ENCODE data around the gene DPEP2NB. TPM values are rescaled to one million over a fixed set of nuclear protein-coding genes. Genes with fewer than 3 reads are reported as not detected.

The DPEP2NB gene, protein sequence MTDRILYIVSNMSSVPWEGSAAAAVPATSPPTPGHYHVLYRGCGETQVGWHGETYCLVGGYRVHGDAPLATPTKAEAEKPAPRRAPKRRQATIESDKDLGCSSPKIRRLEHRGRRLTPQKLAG
- total RNA-seq = not detected in 2 replicates

GRCh38 chr16:68015681-68016080, at the start of gene DPEP2NB:
Gene DPEP2NB, minus strand, starts transcription at chr16:68015911. Its CDS starts 141 bp downstream, at chr16:68015770.

DNA sequence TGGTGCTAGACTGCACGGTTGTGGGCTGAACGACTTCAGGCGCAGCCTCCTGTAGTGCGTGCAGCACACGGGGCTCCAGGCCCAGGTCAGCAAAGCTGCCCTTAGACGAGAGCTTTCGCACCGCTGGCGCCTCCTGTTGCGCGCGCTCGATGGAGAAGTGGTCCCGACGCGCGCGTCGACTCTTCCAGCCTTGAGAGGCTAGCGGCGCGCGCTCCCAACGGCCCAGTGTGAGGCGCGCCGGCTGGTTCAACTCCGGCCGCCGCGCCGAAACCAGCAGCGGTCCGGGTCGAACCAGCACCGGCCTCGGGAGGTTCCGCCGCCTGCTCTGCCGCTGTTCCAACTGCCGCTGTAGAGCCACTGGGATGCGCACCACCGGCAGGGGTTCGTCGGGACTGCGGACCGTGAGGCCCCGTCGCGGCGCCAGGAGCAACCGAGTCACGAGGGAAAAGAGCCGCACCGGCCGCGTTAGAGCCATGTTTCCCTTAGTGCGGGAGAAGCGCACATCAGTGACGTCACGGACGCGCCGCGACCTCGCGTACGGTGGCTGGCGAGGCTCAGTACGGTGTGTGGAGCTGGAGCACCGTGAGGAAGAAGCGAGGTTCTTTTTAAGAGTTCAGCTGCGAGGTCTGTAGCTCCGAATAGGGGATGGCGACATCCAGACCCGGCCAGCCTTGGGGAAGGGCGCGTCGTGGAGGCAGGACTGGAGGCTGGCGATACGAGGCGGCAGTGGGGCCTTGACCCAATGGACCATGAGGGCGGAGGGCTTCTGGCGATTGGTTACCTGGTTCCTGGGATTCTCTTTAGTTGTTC, 7.2 kb upstream of the DPEP2NB start, which contains the start of the genes DDX28 and DUS2:
Gene DDX28, minus strand, starts transcription at position 505 of the 810 bp plus-strand sequence. Its CDS starts 30 bp downstream, at position 475.
Gene DUS2, plus strand, starts transcription at position 557 of the 810 bp plus-strand sequence. CDS start 14,740 bp downstream, outside the sequence.

GRCh38 chr16:67998779-67999688, 16.7 kb downstream of the DPEP2NB start, which contains the start of gene DPEP2:
Gene DPEP2, minus strand, starts transcription at chr16:67999484. Its CDS starts 6,272 bp downstream, at chr16:67993212.

DNA sequence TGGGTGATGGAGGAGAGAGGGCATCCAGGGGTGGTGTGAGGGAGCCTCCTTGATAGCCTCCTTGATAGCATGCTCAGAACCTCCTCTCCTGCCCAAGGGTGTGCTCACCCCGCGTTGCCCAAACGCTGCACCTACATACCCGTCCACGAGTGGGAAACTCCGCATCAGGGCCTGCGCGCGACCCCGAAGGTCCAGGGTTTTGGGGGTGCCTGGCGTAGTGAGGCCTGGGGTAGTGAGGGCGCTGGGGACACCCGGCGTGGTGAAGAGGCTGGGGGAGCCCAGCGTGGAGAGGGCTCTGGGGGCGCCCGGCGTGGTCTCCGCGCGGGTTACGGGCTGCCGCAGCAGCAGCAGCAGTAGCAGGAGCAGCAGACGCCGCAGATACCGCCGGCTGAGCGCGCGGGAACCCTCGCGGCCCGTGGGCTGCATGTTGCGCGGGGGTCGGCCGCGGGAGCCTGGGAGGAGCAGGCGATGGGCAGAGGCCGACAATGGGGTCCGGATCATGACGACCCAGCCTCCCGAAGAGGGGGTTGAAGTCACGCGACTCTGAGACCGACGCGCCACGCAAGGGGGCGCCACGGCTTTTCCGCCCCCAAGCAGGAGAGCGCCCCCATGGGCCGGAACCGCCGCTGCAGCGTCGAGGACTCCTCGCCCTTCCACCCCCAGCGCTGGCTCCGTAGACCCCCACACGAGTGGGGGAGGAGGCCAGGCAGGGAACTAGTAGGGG, 35.6 kb downstream of the DPEP2NB start, which contains the start of gene DPEP3:
Gene DPEP3, minus strand, starts transcription at position 545 of the 724 bp plus-strand sequence. Its CDS starts 119 bp downstream, at position 426.

GRCh38 chr16:67968400-67969253, 47.1 kb downstream of the DPEP2NB start, which contains the start of gene SLC12A4:
Gene SLC12A4, minus strand, starts transcription at chr16:67968637. Its CDS starts 84 bp downstream, at chr16:67968553.

Small RNA genes lying within 50 kb of the gene (small RNA-seq; reads per million reads assigned to genes)
- not detected for gene RNU6-359P

Other genes with a start within 250 kb of the DPEP2NB start
- gene RANBP10, start 209.4 kb downstream of the DPEP2NB start, total RNA-seq = 4.6 and 6.3 TPM in 2 replicates
- 0.11 and 1.2 TPM in 2 replicates for gene TSNAXIP1, start 209.0 kb downstream of the DPEP2NB start, total RNA-seq
- 23.9 and 33.0 TPM in 2 replicates for gene THAP11, start 173.6 kb downstream of the DPEP2NB start, total RNA-seq
- gene NUTF2, start 169.0 kb downstream of the DPEP2NB start, total RNA-seq = 282 and 381 TPM in 2 replicates
- gene CENPT, start 168.2 kb downstream of the DPEP2NB start, total RNA-seq = 66.3 and 117 TPM in 2 replicates
- gene EDC4, start 142.9 kb downstream of the DPEP2NB start, total RNA-seq = 69.5 and 70.3 TPM in 2 replicates
- gene NRN1L, start 131.0 kb downstream of the DPEP2NB start, total RNA-seq = 0.54 and 0.79 TPM in 2 replicates
- 18.5 and 21.7 TPM in 2 replicates for gene PSKH1, start 122.7 kb downstream of the DPEP2NB start, total RNA-seq
- 0.65 and 0.79 TPM in 2 replicates for gene CTRL, start 84.0 kb downstream of the DPEP2NB start, total RNA-seq
- 22.9 and 23.2 TPM in 2 replicates for gene PSMB10, start 79.1 kb downstream of the DPEP2NB start, total RNA-seq
- 15.7 and 17.6 TPM in 2 replicates for gene LCAT, start 71.8 kb downstream of the DPEP2NB start, total RNA-seq
- gene SLC12A4, start 47.3 kb downstream of the DPEP2NB start, total RNA-seq = 121 and 147 TPM in 2 replicates
- not detected in 2 replicates for gene DPEP3, start 35.4 kb downstream of the DPEP2NB start, total RNA-seq
- gene DPEP2, start 16.4 kb downstream of the DPEP2NB start, total RNA-seq = not detected in 2 replicates
- 10.2 and 11.7 TPM in 2 replicates for gene DDX28, start 7.3 kb upstream of the DPEP2NB start, total RNA-seq
- 15.7 and 22.2 TPM in 2 replicates for gene DUS2, start 7.4 kb upstream of the DPEP2NB start, total RNA-seq
- gene NFATC3, start 69.5 kb upstream of the DPEP2NB start, total RNA-seq = 31.8 and 37.1 TPM in 2 replicates
- 5.9 and 8.8 TPM in 2 replicates for gene ESRP2, start 220.2 kb upstream of the DPEP2NB start, total RNA-seq
- gene PLA2G15, start 229.5 kb upstream of the DPEP2NB start, total RNA-seq = 7.9 and 16.8 TPM in 2 replicates
- 16.1 and 44.9 TPM in 2 replicates for gene SLC7A6, start 248.6 kb upstream of the DPEP2NB start, total RNA-seq

Data from placental epithelial cell (primary cell).